Tongue (tissue), 2 donors: Measurements from ENCODE around the gene ZNF638. TPM values are rescaled to one million over a fixed set of nuclear protein-coding genes. Genes with fewer than 3 reads are reported as not detected.
A peak's percentile ranks its signal among the peaks of the same experiment; 100 is the strongest.
"Not testable (repeated sequence)": the region's sequence is repeated elsewhere in the genome, so short reads cannot be mapped to it uniquely, and the experiment has no call there.

Experiments used
- DNase-seq: peaks from one replicate; pipeline ENCODE4 v3.0.0-alpha.2; 2015
- total RNA-seq: library from RNA; depleted of rRNA; stranded (reverse); fragments of >200 nt; gene quantifications from one replicate; pipeline ENCODE4 v1.2.3, GENCODE V29; 2014

Gene ZNF638
- total RNA-seq, 1 donor from 2014 or later, result 264 TPM

GRCh38 chr2:71410696-71411095 is 79.1 kb downstream of the ZNF638 start:
- DNase-seq, result no peak

- not testable (repeated sequence) for DNase-seq
These were observed 85.3 kb downstream of the ZNF638 start for GRCh38 chr2:71416866-71417265.

- DNase-seq, result peak; percentile 12
These were observed 86.0 kb downstream of the ZNF638 start for GRCh38 chr2:71417300-71418202.

- DNase-seq, result no peak
These were observed 87.6 kb downstream of the ZNF638 start for GRCh38 chr2:71419145-71419544.

GRCh38 chr2:71419976-71420375 is 88.4 kb downstream of the ZNF638 start:
- no peak for DNase-seq

- DNase-seq, result no peak
These were observed 91.2 kb downstream of the ZNF638 start for GRCh38 chr2:71422786-71423185.

- DNase-seq, result no peak
These were observed 92.3 kb downstream of the ZNF638 start for GRCh38 chr2:71423817-71424420.

- DNase-seq, result no peak
These were observed 95.1 kb downstream of the ZNF638 start for GRCh38 chr2:71426721-71427120.

- no peak for DNase-seq
These were observed 97.1 kb downstream of the ZNF638 start for GRCh38 chr2:71428472-71429383.

GRCh38 chr2:71445142-71445541 is 113.6 kb downstream of the ZNF638 start:
- not testable (repeated sequence) for DNase-seq

- DNase-seq, result no peak
These were observed 114.9 kb downstream of the ZNF638 start for GRCh38 chr2:71446505-71446904.

- DNase-seq, result no peak
These were observed 117.8 kb downstream of the ZNF638 start for GRCh38 chr2:71449343-71449742.

- peak; percentile 47 for DNase-seq
These were observed 120.1 kb downstream of the ZNF638 start for GRCh38 chr2:71451705-71452104.

GRCh38 chr2:71452565-71452964 is 121.0 kb downstream of the ZNF638 start:
- DNase-seq, result peak; percentile 81

- peak; percentile 87 for DNase-seq
These were observed 122.0 kb downstream of the ZNF638 start, which contains the start of gene DYSF for GRCh38 chr2:71453404-71454220. Gene DYSF, plus strand, starts transcription at chr2:71453561.

- DNase-seq, result peak; percentile 83
These were observed 122.8 kb downstream of the ZNF638 start for GRCh38 chr2:71454221-71455010.

GRCh38 chr2:71455011-71455740 is 123.6 kb downstream of the ZNF638 start:
- peak; percentile 20 for DNase-seq

GRCh38 chr2:71455741-71456569 is 124.4 kb downstream of the ZNF638 start:
- DNase-seq, result peak; percentile 37

GRCh38 chr2:71456617-71457016 is 125.0 kb downstream of the ZNF638 start:
- DNase-seq, result no peak
